Ovary (tissue), 9 donors: ENCODE measurements around the gene MST1. TPM values are rescaled to one million over a fixed set of nuclear protein-coding genes. Genes with fewer than 3 reads are reported as not detected.

Source experiments
- DNase-seq, 5 donors: peaks; one replicate each; pipeline ENCODE4 v3.0.0-alpha.2; 2019 to 2020
- H3K27ac ChIP-seq, 2 donors: fragments of 200-600 bp; one replicate each; pipeline versions ENCODE4 v1.5.1 to v1.8.0; 2019 to 2022
- H3K27me3 ChIP-seq: fragments of 200-600 bp; one replicate; pipeline ENCODE4 v1.8.0; 2022
- H3K36me3 ChIP-seq: fragments of 200-600 bp; sonication (generic); one replicate; pipeline ENCODE4 v1.5.1; 2019
- H3K4me1 ChIP-seq: one replicate; pipeline ENCODE4 v1.8.1; 2013; ENCODE audit warnings: mild to moderate bottlenecking, moderate library complexity; ENCODE audit not compliant: insufficient read depth
- H3K4me3 ChIP-seq: fragments of 200-600 bp; sonication (generic); one replicate; pipeline ENCODE4 v1.5.1; 2017
- H3K9me3 ChIP-seq, 2 donors: fragments of 200-600 bp in 1 of 2; sonication (generic) in 1 of 2; one replicate each; pipeline versions ENCODE4 v1.5.1 to v1.8.1; 2013 to 2019; ENCODE audit warnings: mild to moderate bottlenecking in 1 of 2, moderate library complexity in 1 of 2
- CTCF ChIP-seq, 3 donors: fragments of 450-650 bp in 2 of 3; fragments of 200-600 bp in 1 of 3; IDR thresholded peaks; one replicate each; pipeline versions ENCODE4 v1.5.1 to v1.8.0; 2016 to 2022; ENCODE audit warnings: antibody characterized with exemption in 3 of 3, mild to moderate bottlenecking in 1 of 3
- EP300 ChIP-seq: sonication (generic); formaldehyde crosslinking; IDR thresholded peaks from one replicate; pipeline ENCODE4 v1.6.1; 2017; ENCODE audit warnings: antibody characterized with exemption
- POLR2A ChIP-seq: fragments of 450-650 bp; IDR thresholded peaks from one replicate; pipeline ENCODE4 v1.6.1; 2017; ENCODE audit warnings: antibody characterized with exemption, mild to moderate bottlenecking, moderate library complexity
- WGBS, 3 donors: extraction: QIAGEN DNeasy Blood & Tissue Kit in 1 of 3; methylation state at CpG; one replicate each; pipeline versions ENCODE4 v1.1.5 to v1.1.7; 2013 to 2017; 5-methylcytosine and 5-hydroxymethylcytosine counted together
- intact Hi-C, 4 donors: fragments of 100-400 bp; cut with DNase I; formaldehyde crosslinking; loops; one replicate each; pipeline versions ENCODE4 v1.11.0 to v1.15.1; 2022 to 2023
- polyA plus RNA-seq, 2 donors: library from polyadenylated mRNA; stranded (reverse); fragments of 200-250 nt in 1 of 2; fragments of 350-450 nt in 1 of 2; fragmentation: Illumina TruSeq in 1 of 2; extraction: RNeasy Lipid Tissue Mini Kit (QIAGEN cat#74804) in 1 of 2; gene quantifications; one replicate each; pipeline ENCODE4 v1.2.3, GENCODE V29; 2013 to 2014
- total RNA-seq, 7 donors: library from RNA; depleted of rRNA in 2 of 7; stranded (reverse); fragments of >200 nt in 2 of 7; fragmentation: NEBNext Ultra II Directional in 3 of 7; extraction: Animal tissue kit (Norgen Biotek cat#: 25700) in 3 of 7; gene quantifications; one replicate each; pipeline versions ENCODE4 v1.1.0 to v1.2.4, GENCODE V29; 2016 to 2023
- donor health status: DM: no; HTN: no; CAD: no; lungs with moderate emphysema.
- donor health status: DM: no; HTN: no; CAD: no.
- donor health status: Bipolar disorder and iron deficiency.
- donor health status: DM: yes; HTN: yes; CAD: no.
- donor health status: DM: no; HTN: no; CAD: no.
- donor health status: DM: yes; HTN: yes; CAD: no.

The MST1 gene
- total and polyA plus RNA-seq, 9 donors = 3.5 to 91.0 (median 17.3) TPM

GRCh38 chr3:49707113-49707480, 17.8 kb upstream of the MST1 start:
- H3K4me1 ChIP-seq = no peaks in the 10 kb centered on the region
- no peak for TF ChIP-seq POLR2A
- TF ChIP-seq EP300 = no peak
- TF ChIP-seq CTCF (IDR thresholded peaks at IDR 0.05) = no peak
- no peak overlapping the region for H3K27ac ChIP-seq
- H3K9me3 ChIP-seq = no peaks in the 10 kb centered on the region
- intact Hi-C loops = loop anchor here in 1 of 4 donors (10.0 kb wide), 1 partner anchor 198 kb away; the partner anchor contains the start of gene MST1R
- H3K27me3 ChIP-seq = no peaks in the 10 kb centered on the region
- DNase-seq = no peak
- 49 to 56% (median 56%) methylated on average over 4 of the region's 4 CpGs for WGBS, 3 donors
- no peaks in the 10 kb centered on the region for H3K36me3 ChIP-seq
- no peak overlapping the region for H3K4me3 ChIP-seq

- no peak overlapping the region for H3K4me3 ChIP-seq
- no peaks in the 10 kb centered on the region for H3K36me3 ChIP-seq
- no peak for DNase-seq
- 79 to 81% (median 80%) methylated on average over 9 of the region's 9 CpGs for WGBS, 3 donors
- H3K9me3 ChIP-seq = no peaks in the 10 kb centered on the region
- H3K27ac ChIP-seq = no peak overlapping the region
- intact Hi-C loops = loop anchor here in 1 of 4 donors (10.0 kb wide), 1 partner anchor 198 kb away; the partner anchor contains the start of gene MST1R
- TF ChIP-seq EP300 = no peak
- H3K4me1 ChIP-seq = no peaks in the 10 kb centered on the region
- H3K27me3 ChIP-seq = no peaks in the 10 kb centered on the region
These were observed 17.3 kb upstream of the MST1 start for GRCh38 chr3:49706456-49707112.

- H3K9me3 ChIP-seq = no peaks in the 10 kb centered on the region
- no peak overlapping the region for H3K4me3 ChIP-seq
- no peak for TF ChIP-seq CTCF (IDR thresholded peaks at IDR 0.05)
- no peak for TF ChIP-seq EP300
- no peak for TF ChIP-seq POLR2A
- H3K27me3 ChIP-seq = no peaks in the 10 kb centered on the region
- intact Hi-C loops = loop anchor here in 1 of 4 donors (10.0 kb wide), 1 partner anchor 199 kb away; the partner anchor contains the start of gene MST1R
- DNase-seq = no peak
- 85 to 88% (median 86%) methylated on average over 14 to 17 of the region's 17 CpGs for WGBS, 3 donors
- no peaks in the 10 kb centered on the region for H3K4me1 ChIP-seq
- no peak overlapping the region for H3K27ac ChIP-seq
- H3K36me3 ChIP-seq = no peaks in the 10 kb centered on the region
These were observed 16.2 kb upstream of the MST1 start for GRCh38 chr3:49705390-49705960.

GRCh38 chr3:49704629-49705028, 15.4 kb upstream of the MST1 start:
- no peaks in the 10 kb centered on the region for H3K27me3 ChIP-seq
- intact Hi-C loops = loop anchor here in 1 of 4 donors (10.0 kb wide), 1 partner anchor 200 kb away; the partner anchor contains the start of gene MST1R
- no peak overlapping the region for H3K4me3 ChIP-seq
- H3K4me1 ChIP-seq = no peaks in the 10 kb centered on the region
- DNase-seq = no peak
- no peaks in the 10 kb centered on the region for H3K9me3 ChIP-seq
- WGBS, 3 donors = 88 to 91% (median 90%) methylated on average over 8 of the region's 8 CpGs
- H3K27ac ChIP-seq = no peak overlapping the region
- TF ChIP-seq CTCF (IDR thresholded peaks at IDR 0.05) (no peak), POLR2A (no peak), EP300 (no peak)
- no peaks in the 10 kb centered on the region for H3K36me3 ChIP-seq

GRCh38 chr3:49703956-49704355, 14.7 kb upstream of the MST1 start:
- DNase-seq = no peak
- H3K27ac ChIP-seq = no peak overlapping the region
- no peaks in the 10 kb centered on the region for H3K9me3 ChIP-seq
- no peak for TF ChIP-seq POLR2A
- WGBS, 3 donors = 84 to 85% (median 85%) methylated on average over 7 of the region's 7 CpGs
- no peaks in the 10 kb centered on the region for H3K27me3 ChIP-seq
- no peaks in the 10 kb centered on the region for H3K4me1 ChIP-seq
- intact Hi-C loops = loop anchor here in 1 of 4 donors (10.0 kb wide), 1 partner anchor 201 kb away; the partner anchor contains the start of gene MST1R
- no peak overlapping the region for H3K4me3 ChIP-seq
- no peaks in the 10 kb centered on the region for H3K36me3 ChIP-seq
